Endothelial cell of umbilical vein (primary cell): ENCODE measurements around the gene ING1. TPM values are rescaled to one million over a fixed set of nuclear protein-coding genes. Genes with fewer than 3 reads are reported as not detected.

Source experiments
- BruUV-seq: library from RNA; stranded (reverse); fragments of 400-500 nt; replicated peaks from 2 replicates; lab custom pipeline; 2021; lab: Mats Ljungman, UMichigan
- CTCF ChIA-PET: fragments of 300-600, 350-600 bp; sonication (Branson Sonifier 250); formaldehyde crosslinking; loops from one replicate; lab custom pipeline; 2021; ENCODE audit warnings: antibody characterized with exemption, inconsistent platforms; lab: Charles Lee
- POLR2A ChIA-PET: fragments of 300-600, 350-600 bp; sonication (Branson Sonifier 250); formaldehyde crosslinking; loops from one replicate; lab custom pipeline; 2021; ENCODE audit warnings: antibody characterized with exemption, inconsistent platforms; lab: Charles Lee
- DNase-seq: peaks from one replicate; pipeline ENCODE4 v3.0.0-alpha.2; 2011; ENCODE audit warnings: low read depth, low spot score
- FAIRE-seq: peaks from 2 replicates; lab custom pipeline; 2011; peaks lifted over from hg19 to GRCh38; lab: Jason Lieb, UNC
- H2AFZ ChIP-seq: 2 replicates; pipeline ENCODE4 v1.6.0; 2012; ENCODE audit warnings: low read depth, low read length, control low read depth, inconsistent platforms
- H3K27ac ChIP-seq: 2 replicates; pipeline ENCODE4 v1.5.1; 2011; ENCODE audit warnings: low read depth, mild to moderate bottlenecking, control low read depth, low read length, moderate library complexity; ENCODE audit not compliant: insufficient read depth
- H3K27me3 ChIP-seq, 2 experiments: 2 replicates each; pipeline versions ENCODE4 v1.6.0 to v1.6.1; 2011; ENCODE audit warnings: low read length in 2 of 2, mixed read lengths in 1 of 2; ENCODE audit not compliant: control insufficient read depth in 2 of 2, insufficient read depth in 2 of 2
- H3K36me3 ChIP-seq, 2 experiments: 2 replicates in 1 of 2; 3 replicates in 1 of 2; pipeline ENCODE4 v1.5.1; 2011; ENCODE audit warnings: low read length in 2 of 2, mild to moderate bottlenecking in 1 of 2, moderate library complexity in 1 of 2; ENCODE audit not compliant: control insufficient read depth in 2 of 2, insufficient read depth in 2 of 2; ENCODE audit errors: extremely low read depth in 1 of 2
- H3K4me1 ChIP-seq: 3 replicates; pipeline ENCODE4 v1.5.1; 2011; ENCODE audit warnings: mild to moderate bottlenecking, low read length; ENCODE audit not compliant: control insufficient read depth, insufficient read depth; ENCODE audit errors: extremely low read depth
- H3K4me2 ChIP-seq: 2 replicates; pipeline ENCODE4 v1.6.1; 2011; ENCODE audit warnings: low read length, control low read depth, mixed read lengths; ENCODE audit not compliant: insufficient read depth
- H3K4me3 ChIP-seq, 3 experiments: fragments of 200-600 bp in 1 of 3; sonication (generic), shearing (Covaris generic) in 1 of 3; replicated peaks in 1 of 3; 2 replicates each; pipeline ENCODE4 v1.5.1; 2011 to 2016; ENCODE audit warnings: control low read depth in 3 of 3, low read length in 3 of 3, mild to moderate bottlenecking in 2 of 3, inconsistent platforms in 1 of 3, low read depth in 1 of 3, moderate library complexity in 1 of 3; ENCODE audit not compliant: insufficient read depth in 1 of 3
- H3K79me2 ChIP-seq: 2 replicates; pipeline ENCODE4 v1.6.0; 2012; ENCODE audit warnings: low read length, inconsistent platforms; ENCODE audit not compliant: control insufficient read depth, insufficient read depth
- H3K9ac ChIP-seq: replicated peaks from 2 replicates; pipeline ENCODE3; 2011; ENCODE audit warnings: low read length, control low read depth; ENCODE audit not compliant: insufficient read depth; ENCODE audit errors: extremely low read depth
- H3K9me1 ChIP-seq: replicated peaks from 3 replicates; pipeline ENCODE4 v1.6.0; 2011; ENCODE audit warnings: mild to moderate bottlenecking, low read length; ENCODE audit not compliant: control insufficient read depth, insufficient read depth; ENCODE audit errors: extremely low read depth
- H3K9me3 ChIP-seq: replicated peaks from 2 replicates; pipeline ENCODE4 v1.5.1; 2012; ENCODE audit warnings: low read length, inconsistent platforms; ENCODE audit not compliant: control insufficient read depth, insufficient read depth
- H4K20me1 ChIP-seq: replicated peaks from 2 replicates; pipeline ENCODE3; 2011; ENCODE audit warnings: mild to moderate bottlenecking, low read length; ENCODE audit not compliant: control insufficient read depth, insufficient read depth; ENCODE audit errors: extremely low read depth
- EZH2 ChIP-seq: IDR thresholded peaks from 2 replicates; pipeline ENCODE4 v1.6.1; 2012; ENCODE audit warnings: borderline replicate concordance, low read depth, mild to moderate bottlenecking, moderate library complexity, low read length, inconsistent platforms; ENCODE audit not compliant: severe bottlenecking
- FOS ChIP-seq: IDR thresholded peaks from 2 replicates; pipeline ENCODE4 v1.6.1; 2011; ENCODE audit warnings: mild to moderate bottlenecking, low read length, moderate library complexity, borderline replicate concordance; ENCODE audit not compliant: insufficient read depth
- GATA2 ChIP-seq: IDR thresholded peaks from 2 replicates; pipeline ENCODE4 v1.7.0; 2011; ENCODE audit warnings: low read depth, mild to moderate bottlenecking, moderate library complexity, mixed read lengths, low read length; ENCODE audit not compliant: insufficient read length, insufficient read depth
- JUN ChIP-seq: IDR thresholded peaks from 2 replicates; pipeline ENCODE4 v1.6.1; 2011; ENCODE audit warnings: borderline replicate concordance, low read depth; ENCODE audit not compliant: insufficient read length, insufficient read depth
- MYC ChIP-seq: IDR thresholded peaks from one replicate; pipeline ENCODE4 v1.6.1; 2011; ENCODE audit warnings: mild to moderate bottlenecking, low read depth, low read length
- POLR2A ChIP-seq: IDR thresholded peaks from 2 replicates; pipeline ENCODE4 v1.6.1; 2012; ENCODE audit warnings: low read depth, mild to moderate bottlenecking, control low read depth, low read length
- POLR2AphosphoS5 ChIP-seq: IDR thresholded peaks from 2 replicates; pipeline ENCODE4 v1.6.1; 2012; ENCODE audit warnings: low read depth, mild to moderate bottlenecking, control low read depth, low read length, moderate library complexity; ENCODE audit not compliant: insufficient read depth
- dilution Hi-C: fragments of 300-500 bp; cut with MboI; formaldehyde crosslinking; loops from one replicate; pipeline ENCODE4 v1.15.0; 2019; ENCODE audit warnings: low sequenced_read_pairs; ENCODE audit not compliant: extremely low pct_ligation_motif_present
- intact Hi-C: fragments of 100-400 bp; cut with micrococcal nuclease; formaldehyde crosslinking; loops from one replicate; pipeline ENCODE4 v1.10.0; 2022
- polyA plus RNA-seq, 4 experiments: library from polyadenylated mRNA; depleted of rRNA in 3 of 4; stranded (reverse) in 3 of 4; unstranded in 1 of 4; fragments of >200 nt; gene quantifications; 2 replicates each; pipeline versions ENCODE4 v1.2.1 to v1.2.3, GENCODE V29; 2011 to 2012; ENCODE audit warnings: missing spikeins in 1 of 4
- total RNA-seq: library from RNA; stranded (reverse); gene quantifications from 2 replicates; pipeline ENCODE4 v1.2.3, GENCODE V29; 2021
- TF ChIP-seq, protein P1 (sequence below), 2 donors: IDR thresholded peaks; 1 replicate in 1 of 2; 2 replicates in 1 of 2; pipeline ENCODE4 v1.5.1; 2011; ENCODE audit warnings: low read length in 2 of 2, mild to moderate bottlenecking in 2 of 2, moderate library complexity in 2 of 2, control low read depth in 1 of 2, inconsistent platforms in 1 of 2, low read depth in 1 of 2; ENCODE audit not compliant: insufficient read depth in 1 of 2; ENCODE audit errors: extremely low read depth in 1 of 2
- TF ChIP-seq, protein P2 (sequence below): IDR thresholded peaks from 2 replicates; pipeline ENCODE4 v1.6.1; 2011; ENCODE audit not compliant: insufficient read depth, insufficient read length

ING1 gene
- total and polyA plus RNA-seq, 2 donors (not counting 3 experiments of a cell fraction or from before 2014, with no cell fraction given), result 10.4 to 10.9 TPM

DNA sequence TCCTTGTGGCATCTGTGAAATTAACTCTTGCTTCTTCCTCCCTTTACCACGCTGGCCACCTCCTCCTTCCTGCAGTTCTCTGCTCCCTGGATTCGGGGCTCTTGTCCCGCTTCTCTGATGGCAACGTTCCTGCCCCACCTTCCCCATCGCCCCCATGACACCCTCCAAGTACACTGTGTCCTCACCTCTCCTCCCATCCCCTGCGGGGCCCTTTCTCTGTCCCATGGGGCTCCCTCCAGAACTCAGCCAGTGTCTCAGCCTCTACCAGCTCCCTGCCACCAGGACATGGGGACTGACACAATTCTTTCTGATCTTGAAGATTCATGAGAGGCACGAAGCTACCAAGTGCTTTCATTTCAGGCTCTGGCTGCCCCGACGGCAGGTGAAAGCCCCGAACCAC lies 16.7 kb upstream of the ING1 start:
- dilution Hi-C loops (no loop called here), intact Hi-C loops (no loop called here)
- Histone ChIP-seq H3K36me3 (peaks cover 0 to 8% of the 10 kb centered on the region in 2 experiments), H4K20me1 (no peaks in the 10 kb centered on the region), H3K9me3 (no peaks in the 10 kb centered on the region), H3K27me3 (no peaks in the 10 kb centered on the region), H3K4me1 (no peaks in the 10 kb centered on the region), H3K27ac (no peak overlapping the region), H3K4me2 (no peak overlapping the region), H3K4me3 (no peak overlapping the region), H3K79me2 (no peaks in the 10 kb centered on the region), H2AFZ (no peak overlapping the region), H3K9ac (no peak overlapping the region), H3K9me1 (no peaks in the 10 kb centered on the region)
- FAIRE-seq (no peak), DNase-seq (no peak)
- ChIA-PET CTCF (no interaction called here), POLR2A (no interaction called here)
- TF ChIP-seq POLR2A, result no peak
- no TSS peak for BruUV-seq

DNA sequence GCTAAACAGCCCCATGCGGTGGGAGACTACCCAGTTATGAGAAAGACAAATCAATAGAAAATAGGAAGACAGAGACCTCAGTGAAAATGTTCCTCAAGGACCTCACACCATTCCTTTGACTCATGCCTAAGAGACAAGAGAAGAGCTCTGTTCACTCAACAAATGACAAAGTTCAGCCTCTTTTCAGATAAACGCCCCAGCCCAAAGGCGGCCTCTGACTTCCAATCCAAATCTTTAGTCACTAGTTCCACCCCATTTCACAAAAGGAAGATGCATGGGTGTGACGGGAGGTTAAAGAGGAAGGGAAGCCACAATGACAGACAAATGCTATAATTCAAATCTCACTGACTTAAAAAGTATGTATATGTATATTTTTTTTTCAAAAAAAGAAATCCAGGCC lies 15.7 kb upstream of the ING1 start:
- ChIA-PET POLR2A (no interaction called here), CTCF (no interaction called here)
- Histone ChIP-seq H3K4me1 (no peaks in the 10 kb centered on the region), H3K4me3 (no peak overlapping the region), H3K36me3 (peaks cover 0 to 8% of the 10 kb centered on the region in 2 experiments), H3K27ac (no peak overlapping the region), H3K9me3 (no peaks in the 10 kb centered on the region), H3K4me2 (no peak overlapping the region), H3K79me2 (peaks cover 3% of the 10 kb centered on the region), H2AFZ (no peak overlapping the region), H3K9me1 (no peaks in the 10 kb centered on the region), H3K27me3 (no peaks in the 10 kb centered on the region), H4K20me1 (no peaks in the 10 kb centered on the region), H3K9ac (no peak overlapping the region)
- intact Hi-C loops, result no loop called here
- peak; percentile 55 for FAIRE-seq
- dilution Hi-C loops, result no loop called here
- TF ChIP-seq, protein P1, sequence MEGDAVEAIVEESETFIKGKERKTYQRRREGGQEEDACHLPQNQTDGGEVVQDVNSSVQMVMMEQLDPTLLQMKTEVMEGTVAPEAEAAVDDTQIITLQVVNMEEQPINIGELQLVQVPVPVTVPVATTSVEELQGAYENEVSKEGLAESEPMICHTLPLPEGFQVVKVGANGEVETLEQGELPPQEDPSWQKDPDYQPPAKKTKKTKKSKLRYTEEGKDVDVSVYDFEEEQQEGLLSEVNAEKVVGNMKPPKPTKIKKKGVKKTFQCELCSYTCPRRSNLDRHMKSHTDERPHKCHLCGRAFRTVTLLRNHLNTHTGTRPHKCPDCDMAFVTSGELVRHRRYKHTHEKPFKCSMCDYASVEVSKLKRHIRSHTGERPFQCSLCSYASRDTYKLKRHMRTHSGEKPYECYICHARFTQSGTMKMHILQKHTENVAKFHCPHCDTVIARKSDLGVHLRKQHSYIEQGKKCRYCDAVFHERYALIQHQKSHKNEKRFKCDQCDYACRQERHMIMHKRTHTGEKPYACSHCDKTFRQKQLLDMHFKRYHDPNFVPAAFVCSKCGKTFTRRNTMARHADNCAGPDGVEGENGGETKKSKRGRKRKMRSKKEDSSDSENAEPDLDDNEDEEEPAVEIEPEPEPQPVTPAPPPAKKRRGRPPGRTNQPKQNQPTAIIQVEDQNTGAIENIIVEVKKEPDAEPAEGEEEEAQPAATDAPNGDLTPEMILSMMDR (IDR thresholded peaks at IDR 0.05; ENCODE audit: extremely low read depth in 1 of 2, insufficient read depth in 1 of 2, low read depth in 1 of 2, low read length in 2 of 2), result no peak
- no peak for TF ChIP-seq EZH2
- no peak for TF ChIP-seq GATA2
- no peak for TF ChIP-seq MYC
- TF ChIP-seq FOS, result no peak
- no peak for TF ChIP-seq POLR2A
- no peak for TF ChIP-seq POLR2AphosphoS5
- TF ChIP-seq, protein P2, sequence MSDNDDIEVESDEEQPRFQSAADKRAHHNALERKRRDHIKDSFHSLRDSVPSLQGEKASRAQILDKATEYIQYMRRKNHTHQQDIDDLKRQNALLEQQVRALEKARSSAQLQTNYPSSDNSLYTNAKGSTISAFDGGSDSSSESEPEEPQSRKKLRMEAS, result no peak
- TF ChIP-seq JUN, result no peak
- no TSS peak for BruUV-seq
- DNase-seq, result no peak
